Bronchial epithelial cell (primary cell): ENCODE results near the gene TUFM. TPM values are rescaled to one million over a fixed set of nuclear protein-coding genes. Genes with fewer than 3 reads are reported as not detected.
A peak's percentile ranks its signal among the peaks of the same experiment; 100 is the strongest.
"Not testable (repeated sequence)": the region's sequence is repeated elsewhere in the genome, so short reads cannot be mapped to it uniquely, and the experiment has no call there.

Experiments used
- DNase-seq: peaks from one replicate; pipeline ENCODE4 v3.0.0-alpha.2; 2010; ENCODE audit warnings: low read depth
- FAIRE-seq: peaks from 2 replicates; lab custom pipeline; 2011; peaks lifted over from hg19 to GRCh38; lab: Jason Lieb, UNC
- H3K27me3 ChIP-seq: 2 replicates; pipeline ENCODE4 v1.5.1; 2011; ENCODE audit warnings: low read length; ENCODE audit not compliant: control insufficient read depth, insufficient read depth
- H3K36me3 ChIP-seq: 2 replicates; pipeline ENCODE4 v1.5.1; 2011; ENCODE audit warnings: low read length; ENCODE audit not compliant: control insufficient read depth, insufficient read depth
- H3K4me3 ChIP-seq: 2 replicates; pipeline ENCODE4 v1.5.1; 2011; ENCODE audit warnings: mild to moderate bottlenecking, low read depth, low read length, control low read depth
- total RNA-seq: library from RNA; depleted of rRNA; stranded (reverse); fragments of >200 nt; gene quantifications from 2 replicates; pipeline ENCODE4 v1.2.1, GENCODE V29; 2014
- TF ChIP-seq, protein P1 (sequence below): IDR thresholded peaks from 2 replicates; pipeline ENCODE4 v1.5.1; 2011; ENCODE audit warnings: mild to moderate bottlenecking, moderate library complexity, low read length, control low read depth, inconsistent platforms; ENCODE audit not compliant: insufficient read depth, severe bottlenecking

TUFM gene
- total RNA-seq, 1 donor from 2014 or later = 176 TPM

GRCh38 chr16:28823873-28824716, 22.1 kb downstream of the TUFM start:
- TF ChIP-seq, protein P1, sequence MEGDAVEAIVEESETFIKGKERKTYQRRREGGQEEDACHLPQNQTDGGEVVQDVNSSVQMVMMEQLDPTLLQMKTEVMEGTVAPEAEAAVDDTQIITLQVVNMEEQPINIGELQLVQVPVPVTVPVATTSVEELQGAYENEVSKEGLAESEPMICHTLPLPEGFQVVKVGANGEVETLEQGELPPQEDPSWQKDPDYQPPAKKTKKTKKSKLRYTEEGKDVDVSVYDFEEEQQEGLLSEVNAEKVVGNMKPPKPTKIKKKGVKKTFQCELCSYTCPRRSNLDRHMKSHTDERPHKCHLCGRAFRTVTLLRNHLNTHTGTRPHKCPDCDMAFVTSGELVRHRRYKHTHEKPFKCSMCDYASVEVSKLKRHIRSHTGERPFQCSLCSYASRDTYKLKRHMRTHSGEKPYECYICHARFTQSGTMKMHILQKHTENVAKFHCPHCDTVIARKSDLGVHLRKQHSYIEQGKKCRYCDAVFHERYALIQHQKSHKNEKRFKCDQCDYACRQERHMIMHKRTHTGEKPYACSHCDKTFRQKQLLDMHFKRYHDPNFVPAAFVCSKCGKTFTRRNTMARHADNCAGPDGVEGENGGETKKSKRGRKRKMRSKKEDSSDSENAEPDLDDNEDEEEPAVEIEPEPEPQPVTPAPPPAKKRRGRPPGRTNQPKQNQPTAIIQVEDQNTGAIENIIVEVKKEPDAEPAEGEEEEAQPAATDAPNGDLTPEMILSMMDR = peak; percentile 25
- peak; percentile 88 for DNase-seq
- H3K36me3 ChIP-seq = peaks cover 23% of the 10 kb centered on the region
- H3K27me3 ChIP-seq = no peaks in the 10 kb centered on the region
- H3K4me3 ChIP-seq = peak overlapping the region; percentile 84
- no peak for FAIRE-seq

DNA sequence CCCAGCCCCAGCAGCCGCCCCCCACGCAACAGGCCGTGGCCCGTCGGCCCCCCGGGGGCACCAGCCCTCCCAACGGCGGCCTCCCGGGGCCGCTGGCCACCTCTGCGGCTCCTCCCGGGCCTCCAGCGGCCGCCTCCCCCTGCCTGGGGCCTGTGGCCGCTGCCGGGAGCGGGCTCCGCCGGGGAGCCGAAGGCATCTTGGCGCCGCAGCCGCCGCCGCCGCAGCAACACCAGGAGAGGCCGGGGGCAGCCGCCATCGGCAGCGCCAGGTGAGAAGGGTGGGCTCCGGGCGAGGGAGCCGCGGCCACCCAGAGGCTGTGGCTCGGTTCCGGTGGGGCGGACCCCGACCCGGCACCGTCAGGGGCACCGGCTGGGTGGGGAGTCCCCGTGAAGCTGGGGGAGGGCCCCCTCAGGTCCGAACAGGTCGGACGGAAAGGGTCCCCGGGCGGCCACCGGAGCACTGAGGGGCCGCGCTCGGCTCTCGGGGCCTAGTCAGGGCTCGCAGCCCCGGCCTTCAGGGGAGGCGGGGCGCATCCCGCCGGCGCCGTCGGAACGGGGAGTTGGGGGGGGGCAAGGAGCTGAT, 22.8 kb downstream of the TUFM start:
- H3K4me3 ChIP-seq = peak overlapping the region; percentile 84
- DNase-seq (no peak), FAIRE-seq (no peak)
- TF ChIP-seq, protein P1 = no peak
- peaks cover 19% of the 10 kb centered on the region for H3K36me3 ChIP-seq
- no peaks in the 10 kb centered on the region for H3K27me3 ChIP-seq

DNA sequence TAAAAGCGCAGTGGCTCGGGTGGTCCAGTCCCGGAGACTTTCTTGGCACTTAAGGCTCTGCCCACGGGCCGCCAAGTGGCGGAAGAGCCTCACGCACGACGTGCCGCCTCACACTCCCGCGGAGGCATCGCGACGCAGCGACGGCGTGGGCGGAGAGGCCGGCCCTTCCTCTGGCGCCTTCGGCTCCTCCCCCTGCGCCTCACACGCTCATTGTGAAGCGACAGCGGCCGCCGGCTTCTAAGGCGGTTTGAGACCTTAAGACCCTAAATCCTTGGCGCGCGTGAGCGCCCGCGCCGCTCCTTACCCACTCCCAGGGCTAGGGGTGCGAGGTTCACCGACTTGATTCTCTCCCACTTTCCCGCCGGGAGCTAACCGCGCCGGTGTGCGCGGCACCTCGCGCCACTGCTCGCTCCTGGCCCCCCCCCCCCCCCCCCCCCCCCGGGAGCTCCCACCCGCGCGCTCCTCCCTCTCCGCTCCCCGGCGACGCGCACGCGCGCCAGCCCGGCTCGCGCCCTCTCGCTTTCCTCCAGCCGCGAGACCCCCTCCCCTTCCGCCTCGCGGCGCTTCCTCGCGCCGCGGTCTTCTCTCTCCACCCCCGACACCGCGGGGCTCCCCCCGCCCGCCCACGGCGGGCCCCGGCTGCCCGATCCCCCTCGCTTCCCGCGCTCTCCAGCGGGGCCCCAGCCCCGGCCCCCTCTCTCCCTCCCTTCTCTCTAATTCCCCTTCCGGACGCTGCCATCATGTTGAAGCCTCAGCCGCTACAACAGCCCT, 23.4 kb downstream of the TUFM start, which contains the start of gene ATXN2L:
TSS of gene ATXN2L (plus strand) at position 480 of the 771 bp plus-strand sequence. CDS start at position 741, 261 bp downstream.
- peak within 1 kb of the TSS; percentile 84 for H3K4me3 ChIP-seq
- TF ChIP-seq, protein P1 = no peak
- DNase-seq (peak; percentile 79), FAIRE-seq (no peak)
- H3K27me3 ChIP-seq = no peaks in the 10 kb centered on the region
- peaks cover 19% of the 10 kb centered on the region for H3K36me3 ChIP-seq

DNA sequence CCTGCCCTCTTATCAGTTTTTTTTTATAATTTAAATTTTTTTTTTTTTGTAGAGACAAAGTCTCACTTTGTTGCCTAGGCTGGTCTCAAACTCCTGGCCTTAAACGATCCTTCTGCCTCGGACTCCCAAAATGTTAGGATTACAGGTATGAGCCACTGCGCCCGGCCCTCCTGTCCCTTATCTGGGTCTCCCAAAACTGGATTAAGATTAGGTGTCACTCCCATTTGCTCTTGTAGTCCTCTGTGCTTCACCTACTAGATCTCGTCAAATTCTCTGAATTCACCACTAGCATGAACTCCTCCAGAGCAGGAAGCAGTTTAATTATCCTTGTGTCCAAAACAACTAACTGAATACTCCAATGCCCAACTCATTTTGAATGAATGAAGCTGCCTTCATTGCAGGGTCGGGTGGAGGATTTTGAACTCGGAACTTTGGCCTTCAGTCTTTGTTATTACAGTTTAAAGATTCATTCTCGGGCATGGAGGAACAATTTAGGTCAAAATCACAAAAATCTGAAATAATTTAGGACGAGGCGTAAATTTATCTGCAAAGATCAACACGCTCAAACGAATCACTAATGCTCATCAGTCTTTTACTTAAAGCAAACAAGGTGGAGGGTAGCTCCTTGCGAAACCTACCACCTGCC, 24.2 kb downstream of the TUFM start:
- TF ChIP-seq, protein P1 = no peak
- Histone ChIP-seq H3K4me3 (peak overlapping the region; percentile 84), H3K36me3 (peaks cover 14% of the 10 kb centered on the region), H3K27me3 (no peaks in the 10 kb centered on the region)
- no peak for DNase-seq
- FAIRE-seq = no peak

DNA sequence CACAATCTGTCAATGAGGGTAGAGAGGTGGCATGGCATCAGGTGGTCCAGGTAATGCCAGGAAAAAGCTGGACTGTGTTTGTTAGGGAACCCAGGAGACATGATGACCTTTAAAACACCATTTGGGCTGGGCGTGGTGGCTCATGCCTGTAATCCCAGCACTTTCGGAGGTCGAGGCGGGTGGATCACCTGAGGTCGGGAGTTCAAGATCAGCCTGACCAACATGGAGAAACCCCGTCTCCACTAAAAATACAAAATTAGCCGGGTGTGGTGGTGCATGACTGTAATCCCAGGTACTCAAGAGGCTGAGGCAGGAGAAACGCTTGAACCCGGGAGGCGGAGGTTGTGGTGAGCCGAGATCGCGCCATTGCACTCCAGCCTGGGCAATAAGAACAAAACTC, 25.6 kb downstream of the TUFM start:
- H3K27me3 ChIP-seq, FAIRE-seq, H3K4me3 ChIP-seq, H3K36me3 ChIP-seq, DNase-seq: not testable (repeated sequence)

GRCh38 chr16:28820016-28820415, 26.1 kb downstream of the TUFM start:
- DNase-seq = no peak
- FAIRE-seq = no peak
- H3K27me3 ChIP-seq = no peaks in the 10 kb centered on the region
- TF ChIP-seq, protein P1 = no peak
- H3K4me3 ChIP-seq = no peak overlapping the region
- peaks cover 2% of the 10 kb centered on the region for H3K36me3 ChIP-seq

DNA sequence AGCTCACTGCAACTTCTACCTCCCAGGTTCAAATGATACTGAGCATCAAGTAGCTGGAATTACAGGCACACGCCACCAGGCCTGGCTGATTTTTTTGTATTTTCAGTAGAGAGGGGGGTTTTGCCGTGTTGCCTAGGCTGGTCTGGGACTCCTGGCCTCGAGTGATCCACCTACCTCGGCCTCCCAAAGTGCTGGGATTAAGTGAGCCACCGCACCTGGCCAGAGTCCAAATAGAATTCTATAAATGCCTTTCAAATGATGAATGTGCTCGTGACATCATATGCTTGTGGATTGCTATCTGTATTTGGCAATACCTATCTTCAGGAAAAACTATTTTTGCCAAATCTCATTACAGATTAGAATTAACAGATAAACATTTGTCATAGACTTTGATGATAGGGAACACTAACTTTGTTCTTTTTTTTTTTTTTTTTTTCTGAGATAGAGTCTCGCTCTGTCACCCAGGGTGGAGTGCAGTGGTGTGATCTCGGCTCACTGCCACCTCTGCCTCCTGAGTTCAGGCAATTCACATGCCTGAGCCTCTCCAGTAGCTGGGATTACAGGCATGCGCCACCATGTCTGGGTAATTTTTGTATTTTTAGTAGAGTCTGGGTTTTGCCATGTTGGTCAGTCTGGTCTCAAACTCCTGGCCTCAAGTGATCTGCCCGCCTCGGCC, 38.6 kb downstream of the TUFM start:
- FAIRE-seq, H3K4me3 ChIP-seq, DNase-seq, H3K27me3 ChIP-seq, H3K36me3 ChIP-seq: not testable (repeated sequence)
